Loucy (cell line): Measurements from ENCODE around the gene STX8.

Experiments used
- CTCF ChIP-seq: fragments of 200-600 bp; sonication (generic); conservative IDR thresholded peaks from 2 replicates; pipeline ENCODE4 v1.5.1; 2014; ENCODE audit warnings: mild to moderate bottlenecking, antibody characterized with exemption, low read length
- EZH2phosphoT487 ChIP-seq: fragments of 200-600 bp; IDR thresholded peaks from 2 replicates; pipeline ENCODE4 v1.6.1; 2018; ENCODE audit warnings: antibody characterized with exemption, mild to moderate bottlenecking, moderate library complexity, borderline replicate concordance

GRCh38 chr17:9315360-9315759 lies 260.3 kb downstream of the STX8 start:
- TF ChIP-seq CTCF (no peak), EZH2phosphoT487 (no peak)
